ENCODE measurements around the gene ABCA5. TPM values are rescaled to one million over a fixed set of nuclear protein-coding genes. Genes with fewer than 3 reads are reported as not detected.
"Not testable (repeated sequence)": the region's sequence is repeated elsewhere in the genome, so short reads cannot be mapped to it uniquely, and the experiment has no call there.

The ABCA5 gene
- total RNA-seq, 2 experiments from 2014 or later: 14.3 to 15.1 TPM

DNA sequence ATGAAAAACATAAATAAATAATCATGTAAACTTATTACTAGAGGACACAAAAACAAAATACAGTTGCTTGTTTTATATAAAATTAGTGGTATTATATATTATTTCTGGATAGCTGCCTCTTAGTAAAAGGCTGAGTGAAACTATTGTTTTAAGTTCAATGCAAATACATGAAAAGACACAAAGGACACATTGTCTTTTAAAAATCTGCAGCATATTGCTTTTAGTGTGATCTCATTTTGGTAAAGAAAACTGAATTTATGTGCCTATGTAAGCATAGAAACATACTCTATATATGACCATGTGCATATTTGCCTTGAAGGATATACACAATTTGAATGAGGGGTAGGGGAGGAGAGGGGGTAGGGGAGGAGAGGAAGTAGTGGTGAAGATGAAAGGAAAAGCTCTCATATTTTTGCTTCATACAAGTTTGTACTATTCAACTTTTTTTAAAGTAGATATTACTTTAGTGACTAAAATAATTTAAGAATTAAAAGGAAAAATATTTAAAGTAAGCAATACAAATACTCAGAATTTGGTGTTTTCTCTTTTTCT lies 104.2 kb downstream of the ABCA5 start:
- CTCF ChIA-PET: no interaction called here
- Mint-ChIP-seq H3K27me3 (ENCODE audit: low read depth) (no peaks in the 10 kb centered on the region), H3K4me3 (no peak overlapping the region), H3K36me3 (ENCODE audit: low read depth) (peaks cover 2% of the 10 kb centered on the region), H3K9me3 (no peaks in the 10 kb centered on the region), H3K4me1 (ENCODE audit: low read depth) (peaks cover 4% of the 10 kb centered on the region), H3K27ac (no peak overlapping the region)
- no peak for DNase-seq
- intact Hi-C loops (cut with micrococcal nuclease): loop anchor here (10.0 kb wide), 1 partner anchor 158 kb away; the partner anchor contains the start of gene ABCA9

DNA sequence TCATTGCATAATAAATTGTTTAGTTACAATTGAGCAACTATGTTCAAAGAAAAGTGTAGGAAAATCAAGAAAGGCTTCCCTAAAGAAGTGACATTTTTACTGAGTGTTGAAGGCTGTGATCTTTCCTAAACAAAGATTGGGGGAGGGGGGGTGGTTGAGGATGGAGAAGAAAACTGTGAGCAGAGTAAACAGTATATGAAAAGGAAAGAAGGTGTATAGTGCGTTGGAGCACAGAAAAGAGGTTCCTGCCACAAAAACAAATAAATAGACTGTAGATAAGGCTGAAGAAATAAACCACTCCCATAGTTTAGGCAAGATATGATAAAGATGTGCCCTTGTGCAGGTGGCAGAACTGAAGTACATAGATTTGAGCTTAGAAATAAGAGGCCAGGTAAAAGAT lies 106.8 kb downstream of the ABCA5 start:
- no peaks in the 10 kb centered on the region for H3K9me3 Mint-ChIP-seq
- no peaks in the 10 kb centered on the region for H3K27me3 Mint-ChIP-seq (ENCODE audit: low read depth)
- peaks cover 2% of the 10 kb centered on the region for H3K36me3 Mint-ChIP-seq (ENCODE audit: low read depth)
- DNase-seq: no peak
- H3K4me3 Mint-ChIP-seq: no peak overlapping the region
- intact Hi-C loops (cut with micrococcal nuclease): loop anchor here (10.0 kb wide), 1 partner anchor 155 kb away; the partner anchor contains the start of gene ABCA9
- CTCF ChIA-PET: no interaction called here
- H3K27ac Mint-ChIP-seq: no peak overlapping the region
- peaks cover 4% of the 10 kb centered on the region for H3K4me1 Mint-ChIP-seq (ENCODE audit: low read depth)

DNA sequence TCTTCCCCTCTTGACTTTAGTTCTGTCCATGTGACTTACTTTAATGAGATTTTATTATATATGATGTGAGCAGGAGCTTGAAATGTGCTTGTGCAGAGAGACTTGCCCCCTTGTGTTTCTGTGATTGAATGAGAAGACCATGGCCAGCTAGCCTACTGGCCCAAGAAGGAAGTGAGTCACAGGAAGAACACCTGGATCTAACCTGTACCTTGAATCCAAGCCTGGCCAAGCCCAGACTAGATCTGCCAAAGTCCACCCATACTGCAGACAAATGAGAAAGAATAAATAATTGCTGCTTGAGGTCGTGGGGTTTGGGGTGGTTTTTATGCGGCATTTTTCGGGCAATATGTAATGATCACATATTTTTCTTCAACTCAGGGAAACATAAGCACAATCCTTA lies 107.9 kb downstream of the ABCA5 start:
- Mint-ChIP-seq H3K9me3 (no peaks in the 10 kb centered on the region), H3K4me3 (no peak overlapping the region), H3K4me1 (ENCODE audit: low read depth) (peaks cover 4% of the 10 kb centered on the region), H3K36me3 (ENCODE audit: low read depth) (peaks cover 2% of the 10 kb centered on the region), H3K27ac (no peak overlapping the region), H3K27me3 (ENCODE audit: low read depth) (no peaks in the 10 kb centered on the region)
- CTCF ChIA-PET: no interaction called here
- DNase-seq: no peak
- intact Hi-C loops (cut with micrococcal nuclease): no loop called here

DNA sequence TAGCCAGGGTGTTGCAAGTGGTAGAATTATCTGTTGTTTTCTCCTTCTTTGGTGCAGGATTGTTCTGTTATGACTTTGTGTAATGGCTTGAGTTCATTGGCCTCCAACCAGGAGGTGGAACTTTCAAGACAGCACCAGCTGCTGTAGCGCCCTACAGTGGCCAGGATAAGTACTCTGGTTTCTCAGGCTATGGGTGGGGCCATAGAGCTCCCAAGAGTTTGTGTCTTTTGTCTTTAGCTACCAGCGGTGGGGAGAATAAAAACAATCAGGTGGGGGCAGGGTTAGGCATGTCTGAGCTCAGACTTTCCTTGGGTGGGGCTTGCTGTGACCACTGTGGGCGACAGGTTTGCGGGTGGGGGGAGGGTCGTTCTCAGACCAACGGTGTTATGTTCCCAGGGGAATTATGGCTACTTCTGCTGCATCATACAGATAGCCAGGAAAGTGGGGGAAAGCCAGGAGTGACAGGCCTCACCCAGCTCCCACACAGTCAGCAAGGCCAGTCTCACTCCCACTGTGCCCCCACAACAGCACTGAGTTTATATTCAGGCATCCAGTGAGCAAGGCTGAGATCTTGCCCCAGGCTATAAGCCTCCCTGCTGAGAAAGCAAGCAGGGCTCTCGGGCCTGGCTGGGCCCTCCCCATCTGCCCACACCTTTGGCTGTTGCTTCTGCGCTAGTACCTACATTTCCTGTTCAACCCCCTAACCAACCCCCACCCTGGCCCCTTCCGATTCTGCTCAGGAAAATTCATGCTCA lies 113.7 kb downstream of the ABCA5 start:
- CTCF ChIA-PET: interaction anchor here (0.6 kb wide), 1 partner anchor 11 kb away, joined by 3 read pairs; no protein-coding TSS in a partner anchor
- intact Hi-C loops (cut with micrococcal nuclease): no loop called here
- DNase-seq: no peak
- no peaks in the 10 kb centered on the region for H3K4me1 Mint-ChIP-seq (ENCODE audit: low read depth)
- no peak overlapping the region for H3K27ac Mint-ChIP-seq
- no peaks in the 10 kb centered on the region for H3K9me3 Mint-ChIP-seq
- no peaks in the 10 kb centered on the region for H3K27me3 Mint-ChIP-seq (ENCODE audit: low read depth)
- H3K4me3 Mint-ChIP-seq: no peak overlapping the region
- no peaks in the 10 kb centered on the region for H3K36me3 Mint-ChIP-seq (ENCODE audit: low read depth)

DNA sequence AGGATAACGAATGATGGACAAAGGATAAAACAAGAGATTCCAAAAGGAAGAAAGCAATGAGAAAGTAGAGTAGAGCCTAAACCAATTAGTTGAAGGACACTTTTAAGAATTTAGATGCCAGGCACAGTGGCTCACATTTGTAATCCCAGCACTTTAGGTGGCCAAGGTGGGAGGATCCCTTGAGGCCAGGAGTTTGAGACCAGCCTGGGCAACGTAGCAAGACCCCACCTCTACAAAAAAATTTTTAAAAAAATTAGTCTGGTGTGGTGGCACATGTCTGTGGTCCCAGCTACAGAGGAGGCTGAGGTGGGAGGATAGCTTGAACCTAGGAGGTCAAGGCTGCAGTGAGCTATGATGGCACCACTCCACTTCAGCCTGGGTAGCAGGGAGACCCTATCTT lies 118.3 kb downstream of the ABCA5 start:
- DNase-seq: no peak
- CTCF ChIA-PET: no interaction called here
- no peaks in the 10 kb centered on the region for H3K36me3 Mint-ChIP-seq (ENCODE audit: low read depth)

DNA sequence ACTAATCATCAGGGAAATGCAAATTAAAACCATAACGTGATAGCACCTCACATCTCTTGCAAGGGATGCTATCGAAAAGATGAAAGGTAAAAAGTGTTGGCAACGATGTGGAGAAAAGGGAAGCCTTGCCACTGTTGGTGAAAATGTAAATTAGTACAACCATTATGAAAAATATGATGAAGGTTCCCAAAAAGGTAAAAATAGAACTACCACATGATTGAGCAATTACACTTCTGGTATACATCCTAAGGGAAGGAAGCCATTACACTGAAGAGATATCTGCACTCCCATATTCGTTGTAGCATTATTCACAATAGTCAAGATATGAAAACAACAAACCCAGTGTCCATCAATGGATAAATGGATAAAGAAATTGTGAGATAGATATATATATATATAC lies 119.8 kb downstream of the ABCA5 start:
- Mint-ChIP-seq H3K27ac (no peak overlapping the region), H3K4me1 (ENCODE audit: low read depth) (no peaks in the 10 kb centered on the region), H3K36me3 (ENCODE audit: low read depth) (no peaks in the 10 kb centered on the region), H3K4me3 (no peak overlapping the region), H3K9me3 (no peaks in the 10 kb centered on the region), H3K27me3 (ENCODE audit: low read depth) (no peaks in the 10 kb centered on the region)
- intact Hi-C loops (cut with micrococcal nuclease): no loop called here
- no peak for DNase-seq
- CTCF ChIA-PET: no interaction called here

More for the DNA sequence above, 118.3 kb downstream of the ABCA5 start:
- Mint-ChIP-seq H3K4me3 (no peak overlapping the region), H3K27ac (no peak overlapping the region), H3K9me3 (no peaks in the 10 kb centered on the region), H3K27me3 (ENCODE audit: low read depth) (no peaks in the 10 kb centered on the region), H3K4me1 (ENCODE audit: low read depth) (no peaks in the 10 kb centered on the region)
- intact Hi-C loops (cut with micrococcal nuclease): no loop called here

DNA sequence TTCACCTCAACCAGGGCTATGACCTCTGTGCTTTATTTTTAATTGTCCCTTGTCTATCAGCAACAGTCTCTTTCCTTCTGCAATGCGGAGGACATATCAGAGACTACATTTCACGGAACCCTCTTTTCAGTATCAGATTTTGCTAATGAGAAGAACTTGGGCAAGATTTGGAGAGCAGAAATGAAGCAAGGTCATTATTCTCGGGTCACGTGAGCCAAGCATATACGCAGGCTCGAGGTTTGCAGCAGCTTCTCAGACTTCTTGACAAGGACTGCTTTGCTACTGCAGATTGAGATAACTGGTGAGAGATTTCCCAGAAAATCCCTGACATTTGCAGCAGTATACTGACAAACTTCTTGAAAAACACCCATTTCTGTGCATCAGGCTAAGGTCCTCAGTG lies 128.7 kb downstream of the ABCA5 start:
- Mint-ChIP-seq H3K36me3 (ENCODE audit: low read depth) (no peaks in the 10 kb centered on the region), H3K27me3 (ENCODE audit: low read depth) (no peaks in the 10 kb centered on the region), H3K4me1 (ENCODE audit: low read depth) (no peaks in the 10 kb centered on the region), H3K9me3 (no peaks in the 10 kb centered on the region), H3K27ac (no peak overlapping the region), H3K4me3 (no peak overlapping the region)
- intact Hi-C loops (cut with micrococcal nuclease): no loop called here
- CTCF ChIA-PET: no interaction called here
- DNase-seq: no peak

DNA sequence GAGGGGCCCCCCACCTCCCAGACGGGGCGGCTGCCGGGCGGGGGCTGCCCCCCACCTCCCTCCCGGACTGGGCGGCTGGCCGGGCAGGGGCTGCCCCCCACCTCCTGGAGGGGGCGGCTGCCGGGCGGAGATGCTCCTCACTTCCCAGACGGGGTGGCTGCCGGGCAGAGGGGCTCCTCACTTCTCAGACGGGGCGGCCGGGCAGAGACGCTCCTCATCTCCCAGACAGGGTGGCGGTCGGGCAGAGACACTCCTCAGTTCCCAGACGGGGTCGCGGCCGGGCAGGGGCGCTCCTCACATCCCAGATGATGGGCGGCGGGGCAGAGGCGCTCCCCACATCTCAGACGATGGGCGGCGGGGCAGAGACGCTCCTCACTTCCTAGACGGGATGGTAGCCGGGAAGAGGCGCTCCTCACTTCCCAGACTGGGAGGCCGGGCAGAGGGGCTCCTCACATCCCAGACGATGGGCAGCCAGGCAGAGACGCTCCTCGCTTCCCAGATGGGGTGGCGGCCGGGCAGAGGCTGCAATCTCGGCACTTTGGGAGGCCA lies 130.8 kb downstream of the ABCA5 start:
- intact Hi-C loops (cut with micrococcal nuclease); H3K4me1 Mint-ChIP-seq (ENCODE audit: low read depth); H3K27me3 Mint-ChIP-seq (ENCODE audit: low read depth); H3K36me3 Mint-ChIP-seq (ENCODE audit: low read depth); H3K27ac Mint-ChIP-seq; H3K9me3 Mint-ChIP-seq; CTCF ChIA-PET; DNase-seq; H3K4me3 Mint-ChIP-seq: not testable (repeated sequence)

Other genes starting within 250 kb of the ABCA5 start
- gene ABCA6, start 185.2 kb downstream of the ABCA5 start, total RNA-seq: not detected
- under 1 TPM; 0.07 to 0.14 TPM for gene ABCA10, start 98.3 kb downstream of the ABCA5 start, total RNA-seq
- 1 to 10 TPM; 2.4 to 2.7 TPM for gene MAP2K6, start 87.6 kb upstream of the ABCA5 start, total RNA-seq